CD14-positive monocyte (primary cell): Measurements from ENCODE around the gene CLN6. TPM values are rescaled to one million over a fixed set of nuclear protein-coding genes. Genes with fewer than 3 reads are reported as not detected.
A peak's percentile ranks its signal among the peaks of the same experiment; 100 is the strongest.
"Not testable (repeated sequence)": the region's sequence is repeated elsewhere in the genome, so short reads cannot be mapped to it uniquely, and the experiment has no call there.

Experiments
- DNase-seq, 3 donors: peaks; one replicate each; pipeline ENCODE4 v3.0.0-alpha.2; 2011 to 2022
- H2AFZ ChIP-seq: 2 replicates; pipeline ENCODE4 v1.6.0; 2012; ENCODE audit warnings: mild to moderate bottlenecking, low read depth, low read length, inconsistent platforms; ENCODE audit not compliant: insufficient read depth, poor library complexity, severe bottlenecking
- H3K27ac ChIP-seq, 2 donors: 1 replicate in 1 of 2; 2 replicates in 1 of 2; pipeline ENCODE4 v1.5.1; 2012 to 2013; ENCODE audit warnings: low read length in 2 of 2, control low read depth in 1 of 2, inconsistent platforms in 1 of 2, low read depth in 1 of 2, mild to moderate bottlenecking in 1 of 2
- H3K27me3 ChIP-seq, 2 donors: one replicate each; pipeline versions ENCODE4 v1.6.0 to v1.6.1; 2011 to 2013; ENCODE audit warnings: low read length in 2 of 2; ENCODE audit not compliant: control insufficient read depth in 2 of 2, insufficient read depth in 2 of 2
- H3K36me3 ChIP-seq, 2 donors: replicated peaks in 1 of 2; 1 replicate in 1 of 2; 2 replicates in 1 of 2; pipeline versions ENCODE4 v1.5.1 to v1.6.1; 2012 to 2013; ENCODE audit warnings: low read length in 2 of 2, control low read depth in 1 of 2, inconsistent platforms in 1 of 2, mild to moderate bottlenecking in 1 of 2; ENCODE audit not compliant: insufficient read depth in 2 of 2, control insufficient read depth in 1 of 2
- H3K4me1 ChIP-seq, 2 donors: 1 replicate in 1 of 2; 2 replicates in 1 of 2; pipeline versions ENCODE4 v1.5.1 to v1.6.1; 2012 to 2013; ENCODE audit warnings: low read length in 2 of 2, control low read depth in 1 of 2, inconsistent platforms in 1 of 2, mild to moderate bottlenecking in 1 of 2, moderate library complexity in 1 of 2; ENCODE audit not compliant: insufficient read depth in 2 of 2, control insufficient read depth in 1 of 2
- H3K4me2 ChIP-seq: replicated peaks from 2 replicates; pipeline ENCODE3; 2012; ENCODE audit warnings: low read length, moderate library complexity, mild to moderate bottlenecking; ENCODE audit not compliant: poor library complexity, severe bottlenecking; ENCODE audit errors: extremely low read depth
- H3K4me3 ChIP-seq, 3 experiments: fragments of 200-600 bp in 1 of 3; sonication (generic) in 1 of 3; replicated peaks in 1 of 3; 1 replicate in 2 of 3; 2 replicates in 1 of 3; pipeline ENCODE4 v1.5.1; 2011 to 2013; ENCODE audit warnings: low read length in 3 of 3, mild to moderate bottlenecking in 3 of 3, control low read depth in 2 of 3, low read depth in 2 of 3, inconsistent platforms in 1 of 3, moderate library complexity in 1 of 3
- H3K79me2 ChIP-seq: 2 replicates; pipeline ENCODE4 v1.6.0; 2012; ENCODE audit warnings: mild to moderate bottlenecking, control low read depth, inconsistent platforms, low read length, moderate library complexity; ENCODE audit not compliant: insufficient read depth
- H3K9ac ChIP-seq: 2 replicates; pipeline ENCODE4 v1.6.0; 2017; ENCODE audit warnings: low read length, mild to moderate bottlenecking; ENCODE audit not compliant: insufficient read depth, poor library complexity, severe bottlenecking
- H3K9me3 ChIP-seq, 2 donors: replicated peaks in 1 of 2; 1 replicate in 1 of 2; 2 replicates in 1 of 2; pipeline versions ENCODE4 v1.5.1 to v1.6.1; 2012 to 2013; ENCODE audit warnings: low read length in 2 of 2, control low read depth in 1 of 2; ENCODE audit not compliant: control insufficient read depth in 1 of 2, insufficient read depth in 1 of 2
- H4K20me1 ChIP-seq: 2 replicates; pipeline ENCODE4 v1.6.0; 2012; ENCODE audit warnings: mild to moderate bottlenecking, low read length, control low read depth, moderate library complexity; ENCODE audit not compliant: insufficient read depth
- H3K27ac Mint-ChIP-seq, 7 donors: one replicate each; pipeline ENCODE4 v1.8.0; 2020; ENCODE audit warnings: mild to moderate bottlenecking in 7 of 7, mixed read lengths in 7 of 7, moderate library complexity in 6 of 7, inconsistent platforms in 2 of 7
- H3K27me3 Mint-ChIP-seq, 3 donors: one replicate each; pipeline ENCODE4 v1.8.0; 2021 to 2022; ENCODE audit warnings: low read depth in 3 of 3, mild to moderate bottlenecking in 3 of 3, mixed read lengths in 3 of 3, moderate library complexity in 3 of 3, inconsistent platforms in 1 of 3
- H3K36me3 Mint-ChIP-seq, 2 donors: one replicate each; pipeline ENCODE4 v1.8.0; 2020; ENCODE audit warnings: mixed read lengths in 2 of 2, inconsistent platforms in 1 of 2, mild to moderate bottlenecking in 1 of 2
- H3K4me1 Mint-ChIP-seq: one replicate; pipeline ENCODE4 v1.8.0; 2020; ENCODE audit warnings: mild to moderate bottlenecking, mixed read lengths
- H3K4me3 Mint-ChIP-seq, 2 donors: one replicate each; pipeline ENCODE4 v1.8.0; 2020; ENCODE audit warnings: mild to moderate bottlenecking in 2 of 2, mixed read lengths in 2 of 2, moderate library complexity in 1 of 2
- H3K9me3 Mint-ChIP-seq, 7 donors: one replicate each; pipeline ENCODE4 v1.8.0; 2020 to 2022; ENCODE audit warnings: mixed read lengths in 7 of 7, mild to moderate bottlenecking in 6 of 7, moderate library complexity in 6 of 7, inconsistent platforms in 2 of 7
- WGBS: methylation state at CpG from one replicate; pipeline ENCODE4 v1.1.5; 2013; ENCODE audit warnings: missing lambda C conversion rate; ENCODE audit not compliant: insufficient coverage; 5-methylcytosine and 5-hydroxymethylcytosine counted together
- intact Hi-C, 2 donors: fragments of 100-400 bp; cut with micrococcal nuclease; formaldehyde crosslinking; loops; one replicate each; pipeline versions ENCODE4 v1.15.0 to v1.15.1; 2023
- polyA plus RNA-seq, 3 donors: library from polyadenylated mRNA; depleted of rRNA in 1 of 3; unstranded in 2 of 3; stranded (reverse) in 1 of 3; fragments of 300-500 nt in 2 of 3; fragments of >200 nt in 1 of 3; fragmentation: Illumina TruSeq in 2 of 3; gene quantifications; 1 replicate in 2 of 3; 2 replicates in 1 of 3; pipeline ENCODE4 v1.2.3, GENCODE V29; 2012 to 2021
- TF ChIP-seq, protein P1 (sequence below): fragments of 200-600 bp; IDR thresholded peaks from one replicate; pipeline ENCODE4 v1.8.0; 2022; ENCODE audit warnings: antibody characterized with exemption, mild to moderate bottlenecking

The CLN6 gene
- polyA plus RNA-seq, 3 donors, result 3.4 to 37.6 (median 4.2) TPM

- Mint-ChIP-seq H3K4me3 (peak overlapping the region in 1 of 2 donors; percentile 93), H3K36me3 (peaks cover 3 to 30% of the 10 kb centered on the region in 2 donors), H3K4me1 (peaks cover 84% of the 10 kb centered on the region), H3K27ac (peak overlapping the region in 3 of 7 donors; percentile 24 to 57 (median 31)), H3K9me3 (no peaks in the 10 kb centered on the region), H3K27me3 (peaks cover 0 to 4% (median 0%) of the 10 kb centered on the region in 3 donors)
- Histone ChIP-seq H3K4me2 (peak overlapping the region; percentile 89), H3K79me2 (peaks cover 66% of the 10 kb centered on the region), H4K20me1 (peaks cover 44% of the 10 kb centered on the region), H3K9me3 (no peaks in the 10 kb centered on the region), H3K27ac (peak overlapping the region in 1 of 2 donors; percentile 86), H3K9ac (peak overlapping the region; percentile 70), H3K4me3 (peak overlapping the region in 1 of 3 experiments; percentile 81), H3K4me1 (peaks cover 49 to 59% of the 10 kb centered on the region in 2 donors), H2AFZ (no peak overlapping the region), H3K27me3 (no peaks in the 10 kb centered on the region), H3K36me3 (no peaks in the 10 kb centered on the region)
- DNase-seq, result no peak
- TF ChIP-seq, protein P1, sequence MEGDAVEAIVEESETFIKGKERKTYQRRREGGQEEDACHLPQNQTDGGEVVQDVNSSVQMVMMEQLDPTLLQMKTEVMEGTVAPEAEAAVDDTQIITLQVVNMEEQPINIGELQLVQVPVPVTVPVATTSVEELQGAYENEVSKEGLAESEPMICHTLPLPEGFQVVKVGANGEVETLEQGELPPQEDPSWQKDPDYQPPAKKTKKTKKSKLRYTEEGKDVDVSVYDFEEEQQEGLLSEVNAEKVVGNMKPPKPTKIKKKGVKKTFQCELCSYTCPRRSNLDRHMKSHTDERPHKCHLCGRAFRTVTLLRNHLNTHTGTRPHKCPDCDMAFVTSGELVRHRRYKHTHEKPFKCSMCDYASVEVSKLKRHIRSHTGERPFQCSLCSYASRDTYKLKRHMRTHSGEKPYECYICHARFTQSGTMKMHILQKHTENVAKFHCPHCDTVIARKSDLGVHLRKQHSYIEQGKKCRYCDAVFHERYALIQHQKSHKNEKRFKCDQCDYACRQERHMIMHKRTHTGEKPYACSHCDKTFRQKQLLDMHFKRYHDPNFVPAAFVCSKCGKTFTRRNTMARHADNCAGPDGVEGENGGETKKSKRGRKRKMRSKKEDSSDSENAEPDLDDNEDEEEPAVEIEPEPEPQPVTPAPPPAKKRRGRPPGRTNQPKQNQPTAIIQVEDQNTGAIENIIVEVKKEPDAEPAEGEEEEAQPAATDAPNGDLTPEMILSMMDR, result no peak
- WGBS, result 98% methylated on average over 4 of the region's 5 CpGs
- intact Hi-C loops, result no loop called here
These were observed 26.0 kb downstream of the CLN6 start for GRCh38 chr15:68203486-68203885.

DNA sequence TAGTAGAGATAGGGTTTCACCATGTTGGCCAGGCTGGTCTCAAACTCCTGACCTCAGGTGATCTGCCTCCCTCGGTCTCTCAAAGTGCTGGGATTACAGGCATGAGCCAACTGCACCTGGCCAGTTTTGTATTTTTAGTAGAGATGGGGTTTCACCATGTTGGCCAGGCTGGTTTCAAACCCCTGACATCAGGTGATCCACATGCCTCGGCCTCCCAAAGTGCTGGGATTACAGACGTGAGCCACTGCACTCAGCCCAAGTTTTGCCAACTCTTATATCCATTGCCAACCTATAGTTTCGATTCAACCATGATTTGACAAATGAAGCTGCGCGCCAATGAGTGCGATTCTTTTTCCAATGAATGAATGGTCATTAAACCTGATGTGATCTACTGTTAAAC, 26.5 kb downstream of the CLN6 start:
- Mint-ChIP-seq H3K36me3 (peaks cover 3 to 29% of the 10 kb centered on the region in 2 donors), H3K4me1 (peaks cover 85% of the 10 kb centered on the region)
- H3K36me3 ChIP-seq, H2AFZ ChIP-seq, DNase-seq, H3K9me3 Mint-ChIP-seq, intact Hi-C loops, H3K4me3 Mint-ChIP-seq, H3K27me3 Mint-ChIP-seq, H3K27ac Mint-ChIP-seq, H3K9ac ChIP-seq, H3K27me3 ChIP-seq, H3K9me3 ChIP-seq, H3K4me3 ChIP-seq: not testable (repeated sequence)
- H3K4me2 ChIP-seq, result peak overlapping the region; percentile 89
- H3K4me1 ChIP-seq, result peaks cover 49 to 59% of the 10 kb centered on the region in 2 donors
- H4K20me1 ChIP-seq, result peaks cover 49% of the 10 kb centered on the region
- WGBS, result 100% methylated on average over 2 of the region's 7 CpGs
- peaks cover 67% of the 10 kb centered on the region for H3K79me2 ChIP-seq
- peak overlapping the region in 1 of 2 donors; percentile 86 for H3K27ac ChIP-seq
